Measurements from ENCODE around the gene MAP3K20. TPM values are rescaled to one million over a fixed set of nuclear protein-coding genes. Genes with fewer than 3 reads are reported as not detected.
"Not testable (repeated sequence)": the region's sequence is repeated elsewhere in the genome, so short reads cannot be mapped to it uniquely, and the experiment has no call there.

Gene MAP3K20
- total RNA-seq, 1 donor from 2014 or later, result 18.0 TPM

DNA sequence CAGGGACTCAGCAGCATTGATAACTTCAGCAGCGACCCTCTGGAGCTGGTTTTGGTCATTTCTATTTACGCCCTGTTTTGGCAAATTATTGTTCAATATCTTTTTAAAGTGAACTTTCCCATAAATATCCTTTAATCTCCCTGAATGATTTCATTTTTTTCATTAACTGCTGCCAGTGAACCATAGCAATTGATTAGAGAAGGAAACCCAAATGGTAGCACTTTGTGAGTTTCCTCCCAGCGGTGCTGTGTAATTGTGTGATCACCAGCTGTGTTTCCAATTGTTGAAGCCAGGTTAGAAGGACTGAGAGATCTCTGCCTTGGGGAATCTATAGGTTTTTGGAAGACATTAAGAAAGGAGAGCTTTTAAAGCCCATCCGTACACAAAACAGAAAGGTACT is 16.3 kb downstream of the MAP3K20 start:
- H2AFZ ChIP-seq (replicated peaks), result no peak overlapping the region
- H3K9me3 ChIP-seq (ENCODE audit: low read depth), result no peaks in the 10 kb centered on the region
- H3K27me3 ChIP-seq, result no peaks in the 10 kb centered on the region
- no peaks in the 10 kb centered on the region for H4K20me1 ChIP-seq (ENCODE audit: low read depth)
- no peak overlapping the region for H3K27ac Mint-ChIP-seq
- H3K9ac ChIP-seq, result no peak overlapping the region
- no peak for DNase-seq (ENCODE audit: low spot score)
- H3K4me1 ChIP-seq, result no peaks in the 10 kb centered on the region
- H3K36me3 Mint-ChIP-seq, result peaks cover 10% of the 10 kb centered on the region
- H3F3A ChIP-seq (ENCODE audit: low read depth), result no peaks in the 10 kb centered on the region
- peaks cover 21% of the 10 kb centered on the region for H3K4me1 Mint-ChIP-seq
- TF ChIP-seq, protein P1, sequence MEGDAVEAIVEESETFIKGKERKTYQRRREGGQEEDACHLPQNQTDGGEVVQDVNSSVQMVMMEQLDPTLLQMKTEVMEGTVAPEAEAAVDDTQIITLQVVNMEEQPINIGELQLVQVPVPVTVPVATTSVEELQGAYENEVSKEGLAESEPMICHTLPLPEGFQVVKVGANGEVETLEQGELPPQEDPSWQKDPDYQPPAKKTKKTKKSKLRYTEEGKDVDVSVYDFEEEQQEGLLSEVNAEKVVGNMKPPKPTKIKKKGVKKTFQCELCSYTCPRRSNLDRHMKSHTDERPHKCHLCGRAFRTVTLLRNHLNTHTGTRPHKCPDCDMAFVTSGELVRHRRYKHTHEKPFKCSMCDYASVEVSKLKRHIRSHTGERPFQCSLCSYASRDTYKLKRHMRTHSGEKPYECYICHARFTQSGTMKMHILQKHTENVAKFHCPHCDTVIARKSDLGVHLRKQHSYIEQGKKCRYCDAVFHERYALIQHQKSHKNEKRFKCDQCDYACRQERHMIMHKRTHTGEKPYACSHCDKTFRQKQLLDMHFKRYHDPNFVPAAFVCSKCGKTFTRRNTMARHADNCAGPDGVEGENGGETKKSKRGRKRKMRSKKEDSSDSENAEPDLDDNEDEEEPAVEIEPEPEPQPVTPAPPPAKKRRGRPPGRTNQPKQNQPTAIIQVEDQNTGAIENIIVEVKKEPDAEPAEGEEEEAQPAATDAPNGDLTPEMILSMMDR (IDR thresholded peaks at IDR 0.05), result no peak
- TF ChIP-seq EZH2 (IDR thresholded peaks at IDR 0.05) (no peak), EZH2phosphoT487 (IDR thresholded peaks at IDR 0.05) (no peak)
- H3K36me3 ChIP-seq, result no peaks in the 10 kb centered on the region
- H3K4me2 ChIP-seq, result no peak overlapping the region
- H3K4me3 ChIP-seq, result no peak overlapping the region
- H3K9me3 Mint-ChIP-seq, result no peaks in the 10 kb centered on the region
- no peak overlapping the region for H3K27ac ChIP-seq
- no peaks in the 10 kb centered on the region for H3K79me2 ChIP-seq (ENCODE audit: low read depth)
- H3K4me3 Mint-ChIP-seq, result no peak overlapping the region
- no peaks in the 10 kb centered on the region for H3K27me3 Mint-ChIP-seq (ENCODE audit: insufficient read depth, low read depth)

DNA sequence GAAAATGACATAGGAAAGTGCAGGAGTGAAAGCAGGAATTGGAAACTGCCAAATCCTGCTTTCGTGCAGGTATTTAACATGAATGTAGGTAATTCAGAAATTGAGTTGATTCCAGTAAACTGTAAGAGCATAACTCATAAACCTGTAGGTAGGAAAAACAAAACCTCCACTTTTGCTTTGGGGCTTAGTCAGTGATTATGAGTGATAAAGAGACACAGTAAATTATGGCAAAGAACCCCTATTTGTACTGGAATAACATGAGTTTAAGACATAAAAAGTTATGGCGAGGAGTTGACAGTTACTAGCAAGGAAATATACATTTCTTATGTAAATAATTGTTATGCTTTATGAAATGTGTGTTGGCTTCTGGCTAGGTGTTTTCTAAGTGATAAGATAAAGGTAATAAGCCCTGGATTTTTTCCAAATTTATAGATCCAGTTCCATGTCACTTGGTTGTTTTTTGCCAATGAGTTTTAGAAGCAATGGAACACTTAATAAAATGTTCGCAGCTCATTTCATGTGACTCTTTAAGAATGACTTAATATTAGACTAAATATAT is 17.3 kb downstream of the MAP3K20 start:
- H3K27me3 ChIP-seq, result no peaks in the 10 kb centered on the region
- H4K20me1 ChIP-seq (ENCODE audit: low read depth), result no peaks in the 10 kb centered on the region
- H2AFZ ChIP-seq (replicated peaks), result no peak overlapping the region
- Mint-ChIP-seq H3K27ac (no peak overlapping the region), H3K9me3 (no peaks in the 10 kb centered on the region), H3K4me1 (peaks cover 21% of the 10 kb centered on the region), H3K4me3 (no peak overlapping the region), H3K36me3 (peaks cover 10% of the 10 kb centered on the region), H3K27me3 (ENCODE audit: insufficient read depth, low read depth) (no peaks in the 10 kb centered on the region)
- no peak overlapping the region for H3K27ac ChIP-seq
- H3K4me1 ChIP-seq, result no peaks in the 10 kb centered on the region
- no peaks in the 10 kb centered on the region for H3K79me2 ChIP-seq (ENCODE audit: low read depth)
- no peaks in the 10 kb centered on the region for H3F3A ChIP-seq (ENCODE audit: low read depth)
- H3K4me3 ChIP-seq, result no peak overlapping the region
- no peaks in the 10 kb centered on the region for H3K36me3 ChIP-seq
- H3K9me3 ChIP-seq (ENCODE audit: low read depth), result no peaks in the 10 kb centered on the region
- TF ChIP-seq EZH2 (IDR thresholded peaks at IDR 0.05) (no peak), EZH2phosphoT487 (IDR thresholded peaks at IDR 0.05) (no peak)
- TF ChIP-seq, protein P1 (IDR thresholded peaks at IDR 0.05), result no peak
- DNase-seq (ENCODE audit: low spot score), result no peak
- no peak overlapping the region for H3K4me2 ChIP-seq
- no peak overlapping the region for H3K9ac ChIP-seq

DNA sequence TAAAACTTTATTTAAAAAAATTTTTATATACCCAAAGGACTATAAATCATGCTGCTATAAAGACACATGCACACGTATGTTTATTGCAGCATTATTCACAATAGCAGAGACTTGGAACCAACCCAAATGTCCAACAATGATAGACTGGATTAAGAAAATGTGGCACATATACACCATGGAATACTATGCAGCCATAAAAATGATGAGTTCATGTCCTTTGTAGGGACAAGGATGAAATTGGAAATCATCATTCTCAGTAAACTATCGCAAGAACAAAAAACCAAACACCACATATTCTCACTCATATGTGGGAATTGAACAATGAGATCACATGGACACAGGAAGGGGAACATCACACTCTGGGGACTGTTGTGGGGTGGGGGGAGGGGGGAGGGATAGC is 18.0 kb downstream of the MAP3K20 start:
- H3K4me2 ChIP-seq; H3F3A ChIP-seq (ENCODE audit: low read depth); H3K4me3 Mint-ChIP-seq; DNase-seq (ENCODE audit: low spot score); H3K36me3 Mint-ChIP-seq; H2AFZ ChIP-seq (replicated peaks); H3K9me3 Mint-ChIP-seq; H3K36me3 ChIP-seq; H4K20me1 ChIP-seq (ENCODE audit: low read depth); H3K27me3 Mint-ChIP-seq (ENCODE audit: insufficient read depth, low read depth); H3K27ac ChIP-seq; H3K4me3 ChIP-seq; H3K79me2 ChIP-seq (ENCODE audit: low read depth); H3K9me3 ChIP-seq (ENCODE audit: low read depth); H3K9ac ChIP-seq; H3K27me3 ChIP-seq; H3K27ac Mint-ChIP-seq; H3K4me1 ChIP-seq: not testable (repeated sequence)
- peaks cover 21% of the 10 kb centered on the region for H3K4me1 Mint-ChIP-seq

DNA sequence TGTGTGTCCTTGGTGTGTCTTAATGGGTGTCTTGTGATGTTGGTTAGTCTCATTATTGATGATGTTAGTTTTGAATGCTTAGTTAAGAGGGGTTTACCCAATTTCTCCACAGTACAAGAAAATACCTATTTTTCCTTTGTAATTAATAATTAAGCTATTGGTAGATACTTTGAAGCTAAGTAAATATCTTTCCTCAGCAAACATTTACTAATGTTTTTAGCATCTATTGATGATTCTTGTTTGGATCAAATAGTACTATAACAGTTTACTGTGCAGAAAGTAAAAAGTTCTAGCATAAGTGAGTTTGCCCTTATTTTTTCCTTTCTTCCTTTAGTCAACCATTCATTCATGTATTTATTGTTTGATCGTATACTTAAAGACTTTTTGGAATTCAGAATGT is 19.1 kb downstream of the MAP3K20 start:
- H3K27ac Mint-ChIP-seq, result no peak overlapping the region
- peaks cover 21% of the 10 kb centered on the region for H3K4me1 Mint-ChIP-seq
- Histone ChIP-seq H3K36me3 (no peaks in the 10 kb centered on the region), H4K20me1 (ENCODE audit: low read depth) (peaks cover 3% of the 10 kb centered on the region), H3K27ac (no peak overlapping the region), H3K9ac (no peak overlapping the region), H3F3A (ENCODE audit: low read depth) (no peaks in the 10 kb centered on the region), H3K4me3 (no peak overlapping the region), H2AFZ (replicated peaks) (no peak overlapping the region), H3K4me2 (no peak overlapping the region), H3K4me1 (no peaks in the 10 kb centered on the region), H3K9me3 (ENCODE audit: low read depth) (no peaks in the 10 kb centered on the region), H3K79me2 (ENCODE audit: low read depth) (no peaks in the 10 kb centered on the region), H3K27me3 (no peaks in the 10 kb centered on the region)
- no peak overlapping the region for H3K4me3 Mint-ChIP-seq
- DNase-seq (ENCODE audit: low spot score), result no peak
- no peak for TF ChIP-seq EZH2phosphoT487 (IDR thresholded peaks at IDR 0.05)
- TF ChIP-seq, protein P1 (IDR thresholded peaks at IDR 0.05), result no peak
- no peak for TF ChIP-seq EZH2 (IDR thresholded peaks at IDR 0.05)
- H3K9me3 Mint-ChIP-seq, result no peaks in the 10 kb centered on the region
- H3K36me3 Mint-ChIP-seq, result peaks cover 10% of the 10 kb centered on the region
- H3K27me3 Mint-ChIP-seq (ENCODE audit: insufficient read depth, low read depth), result no peaks in the 10 kb centered on the region

Data from neural progenitor cell (in vitro differentiated cells).